IMR-90 (cell line): ENCODE results near the gene VAMP4. TPM values are rescaled to one million over a fixed set of nuclear protein-coding genes. Genes with fewer than 3 reads are reported as not detected.
A peak's percentile ranks its signal among the peaks of the same experiment; 100 is the strongest.

Source experiments
- ATAC-seq: fragments of 200-7000 bp; cut with Tn5 transposase; 2 replicates; pipeline ENCODE4 v1.9.1; 2020; ENCODE audit warnings: low read depth, mild to moderate bottlenecking, moderate library complexity
- BruUV-seq: library from RNA; stranded (reverse); fragments of 400-500 nt; replicated peaks from 2 replicates; lab custom pipeline; 2021; lab: Mats Ljungman, UMichigan
- CTCF ChIA-PET: fragments of 300-600 bp; formaldehyde crosslinking; extraction: SDS; loops from one replicate; lab custom pipeline; 2021; ENCODE audit warnings: antibody characterized with exemption; lab: Yijun Ruan, JAX
- POLR2A ChIA-PET: fragments of 300-600 bp; sonication (Branson Sonifier 250); formaldehyde crosslinking; loops from one replicate; lab custom pipeline; 2022; ENCODE audit warnings: antibody characterized with exemption; ENCODE audit not compliant: unreplicated experiment; lab: Charles Lee
- DNase-seq: peaks from one replicate; pipeline ENCODE4 v3.0.0; 2013
- H2AFZ ChIP-seq: replicated peaks from 2 replicates; pipeline ENCODE3; 2013; ENCODE audit warnings: low read length, mild to moderate bottlenecking; ENCODE audit not compliant: poor library complexity
- H2AK5ac ChIP-seq: 2 replicates; pipeline ENCODE4 v1.6.1; 2013; ENCODE audit warnings: low read depth, low read length, inconsistent platforms
- H2AK9ac ChIP-seq: replicated peaks from 2 replicates; pipeline ENCODE3; 2013; ENCODE audit warnings: mild to moderate bottlenecking, low read depth, low read length, moderate library complexity; ENCODE audit not compliant: poor library complexity
- H2BK120ac ChIP-seq: 2 replicates; pipeline ENCODE4 v1.6.1; 2013; ENCODE audit warnings: low read depth, low read length, inconsistent platforms
- H2BK15ac ChIP-seq: 3 replicates; pipeline ENCODE4 v1.6.1; 2013; ENCODE audit warnings: low read depth, low read length, inconsistent platforms
- H2BK20ac ChIP-seq: 2 replicates; pipeline ENCODE4 v1.6.1; 2013; ENCODE audit warnings: low read depth, mild to moderate bottlenecking, inconsistent platforms, low read length, moderate library complexity
- H2BK5ac ChIP-seq: 2 replicates; pipeline ENCODE4 v1.6.1; 2013; ENCODE audit warnings: mild to moderate bottlenecking, low read depth, low read length, inconsistent platforms; ENCODE audit not compliant: poor library complexity, severe bottlenecking
- H3K14ac ChIP-seq: replicated peaks from 2 replicates; pipeline ENCODE4 v1.6.1; 2013; ENCODE audit warnings: low read depth, low read length, inconsistent platforms
- H3K18ac ChIP-seq: 2 replicates; pipeline ENCODE4 v1.6.1; 2013; ENCODE audit warnings: low read depth, low read length, control low read depth
- H3K23ac ChIP-seq: 2 replicates; pipeline ENCODE4 v1.6.1; 2013; ENCODE audit warnings: low read depth, low read length, inconsistent platforms
- H3K27ac ChIP-seq: 2 replicates; pipeline ENCODE4 v1.5.1; 2013; ENCODE audit warnings: mild to moderate bottlenecking, control low read depth, low read length; ENCODE audit not compliant: insufficient read depth
- H3K27me3 ChIP-seq: 2 replicates; pipeline ENCODE4 v1.6.1; 2013; ENCODE audit warnings: low read length; ENCODE audit not compliant: control insufficient read depth, insufficient read depth
- H3K36me3 ChIP-seq: 2 replicates; pipeline ENCODE4 v1.6.1; 2013; ENCODE audit warnings: low read length, mixed read lengths; ENCODE audit not compliant: control insufficient read depth, insufficient read depth
- H3K4ac ChIP-seq: 2 replicates; pipeline ENCODE4 v1.6.1; 2013; ENCODE audit warnings: low read depth, low read length, inconsistent platforms
- H3K4me1 ChIP-seq: 2 replicates; pipeline ENCODE4 v1.6.1; 2013; ENCODE audit warnings: low read length, mixed read lengths; ENCODE audit not compliant: control insufficient read depth, insufficient read depth
- H3K4me2 ChIP-seq: 2 replicates; pipeline ENCODE4 v1.6.1; 2013; ENCODE audit warnings: low read depth, mild to moderate bottlenecking, control low read depth, low read length, moderate library complexity
- H3K4me3 ChIP-seq: 2 replicates; pipeline ENCODE4 v1.5.1; 2013; ENCODE audit warnings: low read depth, mild to moderate bottlenecking, control low read depth, low read length, moderate library complexity; ENCODE audit not compliant: insufficient read depth
- H3K56ac ChIP-seq: 2 replicates; pipeline ENCODE4 v1.6.1; 2013; ENCODE audit warnings: low read length, inconsistent platforms; ENCODE audit not compliant: insufficient read depth; ENCODE audit errors: extremely low read depth
- H3K79me1 ChIP-seq, 2 experiments: 2 replicates each; pipeline ENCODE4 v1.6.1; 2013; ENCODE audit warnings: low read length in 2 of 2, inconsistent platforms in 1 of 2, low read depth in 1 of 2
- H3K9ac ChIP-seq: 2 replicates; pipeline ENCODE4 v1.6.1; 2013; ENCODE audit warnings: low read depth, low read length, control low read depth
- H3K9me1 ChIP-seq: 2 replicates; pipeline ENCODE4 v1.6.1; 2013; ENCODE audit warnings: low read length, inconsistent platforms; ENCODE audit not compliant: insufficient read depth
- H3K9me3 ChIP-seq: 2 replicates; pipeline ENCODE4 v1.6.1; 2013; ENCODE audit warnings: low read length; ENCODE audit not compliant: control insufficient read depth, insufficient read depth
- H4K20me1 ChIP-seq: 2 replicates; pipeline ENCODE4 v1.6.1; 2013; ENCODE audit warnings: low read length, inconsistent platforms; ENCODE audit not compliant: insufficient read depth
- H4K5ac ChIP-seq: 2 replicates; pipeline ENCODE4 v1.6.1; 2013; ENCODE audit warnings: mild to moderate bottlenecking, low read depth, low read length, control low read depth
- H4K8ac ChIP-seq, 2 experiments: 2 replicates each; pipeline ENCODE4 v1.6.1; 2013; ENCODE audit warnings: low read depth in 2 of 2, low read length in 2 of 2, control low read depth in 1 of 2, inconsistent platforms in 1 of 2
- H4K91ac ChIP-seq: 2 replicates; pipeline ENCODE4 v1.6.1; 2013; ENCODE audit warnings: low read depth, low read length, inconsistent platforms; ENCODE audit not compliant: insufficient read depth
- BHLHE40 ChIP-seq: fragments of 150-350 bp; IDR thresholded peaks from 2 replicates; pipeline ENCODE4 v1.6.1; 2016; ENCODE audit warnings: mild to moderate bottlenecking, low read depth, low read length
- CHD1 ChIP-seq: IDR thresholded peaks from 2 replicates; pipeline ENCODE4 v1.6.1; 2012; ENCODE audit warnings: low read depth, low read length, improper control_type of control experiment
- WGBS, 2 experiments: methylation state at CpG; one replicate each; pipeline versions ENCODE4 v1.1.5 to v1.1.7; 2013; ENCODE audit warnings: missing lambda C conversion rate in 2 of 2; ENCODE audit not compliant: insufficient read length in 1 of 2; ENCODE audit errors: extremely low coverage in 2 of 2; 5-methylcytosine and 5-hydroxymethylcytosine counted together
- dilution Hi-C: fragments of 300-500 bp; cut with HindIII; formaldehyde crosslinking; loops from one replicate; pipeline ENCODE4 v1.14.3; 2018; ENCODE audit warnings: low sequenced_read_pairs; ENCODE audit not compliant: unreplicated experiment
- in situ Hi-C: fragments of 300-500 bp; cut with MboI; formaldehyde crosslinking; loops from 3 replicates; pipeline ENCODE4 v1.14.3; 2019; ENCODE audit warnings: low sequenced_read_pairs, inconsistent platforms, mixed read lengths
- intact Hi-C: fragments of 100-400 bp; cut with micrococcal nuclease; formaldehyde crosslinking; loops from 2 replicates; pipeline ENCODE4 v1.10.0; 2022
- polyA plus RNA-seq, 3 experiments: library from polyadenylated mRNA; depleted of rRNA; stranded (reverse); fragments of >200 nt; gene quantifications; 2 replicates each; pipeline ENCODE4 v1.2.3, GENCODE V29; 2012; ENCODE audit warnings: low replicate concordance in 1 of 3
- total RNA-seq: library from RNA; depleted of rRNA; stranded (reverse); fragments of >200 nt; gene quantifications from 2 replicates; pipeline ENCODE4 v1.2.3, GENCODE V29; 2012

VAMP4 gene
- total and polyA plus RNA-seq, 2 of the 4 experiments (the other 2 are of a cell fraction): 3.4 to 5.4 TPM

DNA sequence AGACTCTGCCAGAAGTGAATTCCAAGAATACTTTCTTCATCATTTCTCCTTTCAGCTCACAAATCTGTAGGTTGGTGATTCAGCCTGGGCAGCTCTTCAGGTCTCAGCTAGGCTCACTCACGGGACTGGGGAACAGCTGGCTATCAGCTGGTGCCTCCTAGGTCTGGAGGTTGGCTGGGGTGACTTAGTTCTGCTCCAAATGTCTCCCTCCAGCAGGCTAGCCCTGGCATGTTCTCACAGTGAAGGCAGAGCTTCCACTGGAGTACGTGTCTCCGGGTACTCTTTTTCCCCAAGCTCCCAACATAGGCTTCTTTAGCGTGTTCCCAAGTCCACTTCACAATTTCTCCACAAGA lies 12.5 kb upstream of the VAMP4 start:
- no CpG with 5 or more reads among the region's 4 CpGs for WGBS, 2 experiments
- Histone ChIP-seq H4K20me1 (no peaks in the 10 kb centered on the region), H4K8ac (peak overlapping the region; percentile 89 to 94), H2BK5ac (peak overlapping the region; percentile 96), H3K79me1 (no peaks in the 10 kb centered on the region), H3K14ac (peak overlapping the region; percentile 93), H3K18ac (peak overlapping the region; percentile 99), H2AK5ac (peak overlapping the region; percentile 92), H2BK15ac (peak overlapping the region; percentile 92; the same call in 2 of the 3 replicates), H4K5ac (peak overlapping the region; percentile 98), H3K4ac (peak overlapping the region; percentile 95), H2BK120ac (peak overlapping the region; percentile 95), H3K9ac (peak overlapping the region; percentile 49; the same call in 1 of the 2 replicates), H3K4me1 (peaks cover 14% of the 10 kb centered on the region), H3K56ac (peak overlapping the region; percentile 91), H3K36me3 (no peaks in the 10 kb centered on the region), H3K4me2 (no peak overlapping the region), H2AFZ (peak overlapping the region; percentile 82), H3K9me1 (peaks cover 8% of the 10 kb centered on the region), H2AK9ac (peak overlapping the region; percentile 96), H3K27me3 (no peaks in the 10 kb centered on the region), H2BK20ac (peak overlapping the region; percentile 94), H3K23ac (peak overlapping the region; percentile 98), H3K4me3 (no peak overlapping the region), H3K27ac (peak overlapping the region; percentile 97), H4K91ac (peak overlapping the region; percentile 98), H3K9me3 (peaks cover 8% of the 10 kb centered on the region)
- BruUV-seq: no TSS peak
- intact Hi-C loops (no loop called here), dilution Hi-C loops (no loop called here), in situ Hi-C loops (no loop called here)
- ChIA-PET POLR2A (interaction anchor here (0.7 to 1.7 kb wide), 3 partner anchors 11 to 15 kb away, joined by 3 to 16 read pairs (median 4); no protein-coding TSS in a partner anchor), CTCF (interaction anchor here (0.6 to 1.1 kb wide), 2 partner anchors 13 to 40 kb away, joined by 4 to 7 read pairs; no protein-coding TSS in a partner anchor)
- ATAC-seq: peak; percentile 92
- TF ChIP-seq BHLHE40 (peak; percentile 96), CHD1 (no peak)
- DNase-seq: peak; percentile 86
